Peyer's patch (tissue), 4 donors: ENCODE data around the gene L3MBTL4.

ENCODE experiments used
- CTCF ChIP-seq, 6 experiments: fragments of 450-650 bp in 4 of 6; fragments of 200-600 bp in 2 of 6; sonication (generic) in 1 of 6; IDR thresholded peaks; one replicate each; pipeline ENCODE4 v1.5.1; 2017 to 2019; ENCODE audit warnings: antibody characterized with exemption in 6 of 6, mild to moderate bottlenecking in 3 of 6, moderate library complexity in 1 of 6
- POLR2A ChIP-seq, 2 donors: fragments of 450-650 bp; IDR thresholded peaks; one replicate each; pipeline ENCODE4 v1.5.1; 2017; ENCODE audit warnings: antibody characterized with exemption in 2 of 2, mild to moderate bottlenecking in 2 of 2, moderate library complexity in 2 of 2

GRCh38 chr18:6261938-6262337 is 152.8 kb downstream of the L3MBTL4 start:
- no peak for TF ChIP-seq CTCF (IDR thresholded peaks at IDR 0.05)
- no peak for TF ChIP-seq POLR2A (IDR thresholded peaks at IDR 0.05)
